ENCODE measurements around the gene ZNF316. TPM values are rescaled to one million over a fixed set of nuclear protein-coding genes. Genes with fewer than 3 reads are reported as not detected.
A peak's percentile ranks its signal among the peaks of the same experiment; 100 is the strongest.
"Not testable (repeated sequence)": the region's sequence is repeated elsewhere in the genome, so short reads cannot be mapped to it uniquely, and the experiment has no call there.

Gene ZNF316
- total RNA-seq, 1 donor: 12.1 TPM

DNA sequence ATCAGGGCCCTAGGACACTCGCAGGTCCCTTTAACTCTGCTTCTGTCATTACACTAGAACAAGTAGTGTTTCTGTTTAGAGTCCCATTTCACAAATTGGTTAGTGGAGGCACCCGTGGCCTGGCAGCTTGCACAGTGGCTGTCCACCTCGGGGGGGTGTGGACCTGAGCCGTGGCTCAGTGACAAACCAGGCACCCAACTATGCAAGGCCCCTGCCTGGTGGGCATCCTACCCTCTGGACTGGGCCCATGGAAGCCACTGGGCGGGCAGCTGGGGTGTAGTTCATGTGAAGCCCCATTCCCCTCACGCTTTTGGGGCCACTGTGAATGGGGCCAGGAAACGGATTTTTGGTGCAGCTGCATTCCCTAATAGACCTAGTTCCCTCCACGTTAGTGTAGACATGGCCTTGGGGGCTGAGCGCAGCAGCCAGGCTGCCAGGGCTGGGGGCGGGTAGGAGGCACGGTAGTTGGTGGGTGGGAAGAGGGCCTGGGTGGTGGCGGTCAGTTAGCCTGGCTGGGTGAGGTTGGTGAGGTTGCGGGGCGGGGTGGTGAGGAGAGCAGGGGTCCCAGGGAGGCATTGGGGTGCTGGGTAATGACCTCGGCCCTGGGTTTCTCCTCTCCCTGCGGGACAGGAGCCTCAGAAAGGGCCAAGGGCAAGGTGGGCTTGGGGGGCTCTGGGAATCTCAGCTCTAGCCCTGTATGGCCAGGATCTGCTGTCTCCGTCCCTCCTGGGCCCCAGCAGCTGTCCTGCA is 18.7 kb downstream of the ZNF316 start:
- no peak overlapping the region for H3K4me3 ChIP-seq (ENCODE audit: low read depth, low read length)
- DNase-seq (ENCODE audit: low read depth): no peak
- TF ChIP-seq, protein P1, sequence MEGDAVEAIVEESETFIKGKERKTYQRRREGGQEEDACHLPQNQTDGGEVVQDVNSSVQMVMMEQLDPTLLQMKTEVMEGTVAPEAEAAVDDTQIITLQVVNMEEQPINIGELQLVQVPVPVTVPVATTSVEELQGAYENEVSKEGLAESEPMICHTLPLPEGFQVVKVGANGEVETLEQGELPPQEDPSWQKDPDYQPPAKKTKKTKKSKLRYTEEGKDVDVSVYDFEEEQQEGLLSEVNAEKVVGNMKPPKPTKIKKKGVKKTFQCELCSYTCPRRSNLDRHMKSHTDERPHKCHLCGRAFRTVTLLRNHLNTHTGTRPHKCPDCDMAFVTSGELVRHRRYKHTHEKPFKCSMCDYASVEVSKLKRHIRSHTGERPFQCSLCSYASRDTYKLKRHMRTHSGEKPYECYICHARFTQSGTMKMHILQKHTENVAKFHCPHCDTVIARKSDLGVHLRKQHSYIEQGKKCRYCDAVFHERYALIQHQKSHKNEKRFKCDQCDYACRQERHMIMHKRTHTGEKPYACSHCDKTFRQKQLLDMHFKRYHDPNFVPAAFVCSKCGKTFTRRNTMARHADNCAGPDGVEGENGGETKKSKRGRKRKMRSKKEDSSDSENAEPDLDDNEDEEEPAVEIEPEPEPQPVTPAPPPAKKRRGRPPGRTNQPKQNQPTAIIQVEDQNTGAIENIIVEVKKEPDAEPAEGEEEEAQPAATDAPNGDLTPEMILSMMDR (IDR thresholded peaks at IDR 0.05; ENCODE audit: insufficient read depth, low read depth, low read length): no peak

GRCh38 chr7:6656413-6656812 is 19.3 kb downstream of the ZNF316 start:
- DNase-seq (ENCODE audit: low read depth): no peak
- H3K4me3 ChIP-seq (ENCODE audit: low read depth, low read length): no peak overlapping the region

DNA sequence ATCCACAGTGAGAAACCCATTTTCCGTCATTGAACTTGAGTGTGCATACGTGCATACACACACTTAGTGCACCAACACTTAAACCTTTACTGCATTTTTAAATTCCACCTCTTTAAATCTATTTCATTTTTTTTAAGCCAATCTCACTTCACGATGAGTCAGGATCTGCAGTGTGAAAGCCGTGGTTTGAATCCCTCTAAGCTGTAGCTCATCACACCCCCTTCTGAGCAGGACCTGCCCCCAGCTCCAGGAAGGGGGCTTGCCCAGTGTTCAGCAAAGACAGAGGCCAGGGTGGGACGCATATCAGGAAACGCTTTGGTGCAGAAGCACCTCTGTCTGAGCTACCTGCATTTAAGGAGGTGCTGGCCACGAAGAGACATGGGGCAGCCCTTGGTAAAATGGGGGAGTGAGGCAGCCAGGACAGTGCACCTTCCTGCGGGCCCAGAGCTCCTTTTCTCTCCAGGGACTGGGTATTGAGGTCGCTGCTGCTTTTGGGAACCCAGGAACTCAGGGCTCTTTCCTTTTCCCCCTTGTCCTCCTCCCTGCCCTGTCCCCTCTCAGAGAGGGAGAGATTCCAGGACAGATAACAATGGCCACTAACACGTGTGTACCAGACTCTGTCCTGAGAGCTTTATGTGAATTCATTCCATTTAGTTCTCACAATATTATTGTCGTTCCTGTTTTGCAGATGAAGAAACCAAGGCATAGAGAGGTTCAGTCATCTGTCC is 21.7 kb downstream of the ZNF316 start:
- DNase-seq (ENCODE audit: low read depth): no peak
- TF ChIP-seq, protein P1 (IDR thresholded peaks at IDR 0.05; ENCODE audit: insufficient read depth, low read depth, low read length): no peak
- H3K4me3 ChIP-seq (ENCODE audit: low read depth, low read length): no peak overlapping the region

More at GRCh38 chr7:6656413-6656812, 19.3 kb downstream of the ZNF316 start:
- TF ChIP-seq, protein P1 (IDR thresholded peaks at IDR 0.05; ENCODE audit: insufficient read depth, low read depth, low read length): no peak

GRCh38 chr7:6670851-6671250 is 33.7 kb downstream of the ZNF316 start:
- DNase-seq (ENCODE audit: low read depth); H3K4me3 ChIP-seq (ENCODE audit: low read depth, low read length): not testable (repeated sequence)

GRCh38 chr7:6675807-6676405 is 38.8 kb downstream of the ZNF316 start:
- TF ChIP-seq, protein P1 (IDR thresholded peaks at IDR 0.05; ENCODE audit: insufficient read depth, low read depth, low read length): no peak
- peak; percentile 6 for DNase-seq (ENCODE audit: low read depth)
- no peak overlapping the region for H3K4me3 ChIP-seq (ENCODE audit: low read depth, low read length)

- TF ChIP-seq, protein P1 (IDR thresholded peaks at IDR 0.05; ENCODE audit: insufficient read depth, low read depth, low read length): no peak
- DNase-seq (ENCODE audit: low read depth): no peak
- H3K4me3 ChIP-seq (ENCODE audit: low read depth, low read length): no peak overlapping the region
These were observed 43.0 kb downstream of the ZNF316 start for GRCh38 chr7:6680146-6680545.

DNA sequence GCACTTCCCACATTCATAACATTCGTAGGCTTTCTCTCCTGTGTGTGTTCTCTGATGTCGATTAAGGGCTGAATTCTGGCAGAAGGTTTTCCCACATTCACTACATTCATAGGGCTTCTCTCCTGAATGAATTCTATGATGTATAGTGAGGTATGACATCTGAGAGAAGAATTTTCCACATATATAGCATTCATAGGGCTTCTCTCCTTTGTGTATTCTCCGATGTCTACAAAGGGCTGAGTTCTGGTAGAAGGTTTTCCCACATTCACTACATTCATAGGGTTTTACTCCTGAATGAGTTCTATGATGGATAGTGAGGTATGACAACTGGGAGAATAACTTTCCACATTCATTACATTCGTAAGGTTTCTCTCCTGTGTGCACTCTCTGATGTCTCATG is 54.0 kb downstream of the ZNF316 start:
- TF ChIP-seq, protein P1 (IDR thresholded peaks at IDR 0.05; ENCODE audit: insufficient read depth, low read depth, low read length): no peak
- H3K4me3 ChIP-seq (ENCODE audit: low read depth, low read length): no peak overlapping the region
- no peak for DNase-seq (ENCODE audit: low read depth)

All from fibroblast of villous mesenchyme (primary cell).